Stimulated activated CD4-positive, alpha-beta T cell treated with anti-CD3 and anti-CD28 coated beads, Interleukin-2, amount 100 ng/mL, for 48 hours (primary cell): ENCODE measurements around the gene SCAMP3.

Experiments used
- DNase-seq, 2 donors: peaks; one replicate each; pipeline ENCODE4 v3.0.0-alpha.2; 2020

Gene SCAMP3

DNA sequence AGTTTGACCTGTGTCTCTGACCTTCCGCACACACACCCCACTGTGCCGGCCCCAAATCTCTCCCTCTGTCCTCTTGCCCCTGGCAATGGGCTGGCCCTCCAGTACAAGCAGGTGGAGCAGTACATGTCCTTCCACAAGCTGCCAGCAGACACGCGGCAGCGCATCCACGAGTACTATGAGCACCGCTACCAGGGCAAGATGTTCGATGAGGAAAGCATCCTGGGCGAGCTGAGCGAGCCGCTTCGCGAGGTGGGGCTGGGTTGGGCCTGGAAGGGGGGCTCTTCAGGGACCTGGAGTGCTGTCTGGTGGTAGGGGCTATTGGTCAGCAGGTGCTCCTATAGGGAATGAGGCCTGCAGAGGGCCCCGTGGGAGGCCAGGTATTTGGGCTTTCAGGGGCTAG, 22.9 kb upstream of the SCAMP3 start:
- DNase-seq = no peak

DNA sequence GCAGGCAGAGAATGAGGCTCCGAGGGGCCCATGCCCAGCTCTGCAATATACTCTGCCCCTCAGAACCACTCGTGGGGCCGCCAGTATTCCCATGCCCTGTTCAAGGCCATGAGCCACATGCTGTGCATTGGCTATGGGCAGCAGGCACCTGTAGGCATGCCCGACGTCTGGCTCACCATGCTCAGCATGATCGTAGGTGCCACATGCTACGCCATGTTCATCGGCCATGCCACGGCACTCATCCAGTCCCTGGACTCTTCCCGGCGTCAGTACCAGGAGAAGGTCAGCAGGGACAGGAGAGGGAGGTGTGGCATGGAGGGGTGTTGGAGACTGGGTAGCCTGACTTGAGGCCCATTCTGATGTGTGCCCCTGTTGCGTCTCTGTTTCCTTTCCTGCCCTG, 22.3 kb upstream of the SCAMP3 start:
- no peak for DNase-seq

DNA sequence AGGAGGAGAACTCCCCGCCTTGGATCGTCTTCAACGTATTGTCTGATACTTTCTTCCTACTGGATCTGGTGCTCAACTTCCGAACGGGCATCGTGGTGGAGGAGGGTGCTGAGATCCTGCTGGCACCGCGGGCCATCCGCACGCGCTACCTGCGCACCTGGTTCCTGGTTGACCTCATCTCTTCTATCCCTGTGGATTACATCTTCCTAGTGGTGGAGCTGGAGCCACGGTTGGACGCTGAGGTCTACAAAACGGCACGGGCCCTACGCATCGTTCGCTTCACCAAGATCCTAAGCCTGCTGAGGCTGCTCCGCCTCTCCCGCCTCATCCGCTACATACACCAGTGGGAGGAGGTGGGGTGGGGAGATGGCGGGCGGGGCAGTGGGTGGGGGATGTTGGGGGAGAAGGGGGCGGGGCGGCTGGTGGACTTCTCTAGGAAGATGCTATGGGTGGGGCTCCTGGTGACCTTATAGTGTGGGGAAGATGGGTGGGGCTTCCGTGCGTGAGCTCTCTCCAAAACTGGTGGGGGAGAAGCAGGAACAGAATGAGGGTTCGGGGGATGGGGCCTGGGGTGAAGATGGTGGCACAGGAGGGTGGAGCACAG, 20.4 kb upstream of the SCAMP3 start:
- DNase-seq = no peak

DNA sequence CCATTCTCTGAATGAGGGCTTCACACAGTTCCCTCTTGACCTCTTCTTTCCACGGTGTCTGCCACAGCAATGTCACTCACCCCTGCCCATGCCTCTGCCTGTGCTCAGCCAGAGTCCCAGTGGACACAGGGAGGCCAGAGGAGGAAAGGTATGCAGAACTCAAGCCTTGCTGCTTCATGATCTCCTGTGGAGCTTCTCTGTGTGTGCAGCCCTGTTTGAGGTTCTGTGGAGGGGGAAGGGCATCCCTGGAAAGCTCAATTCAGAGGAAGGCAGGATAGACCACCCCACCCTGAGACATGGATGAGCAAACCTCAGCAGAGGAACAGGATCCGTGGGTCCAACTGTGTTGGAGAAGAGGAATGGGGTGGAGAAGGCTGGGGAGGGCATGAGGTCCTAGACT, 17.1 kb upstream of the SCAMP3 start:
- DNase-seq = no peak

DNA sequence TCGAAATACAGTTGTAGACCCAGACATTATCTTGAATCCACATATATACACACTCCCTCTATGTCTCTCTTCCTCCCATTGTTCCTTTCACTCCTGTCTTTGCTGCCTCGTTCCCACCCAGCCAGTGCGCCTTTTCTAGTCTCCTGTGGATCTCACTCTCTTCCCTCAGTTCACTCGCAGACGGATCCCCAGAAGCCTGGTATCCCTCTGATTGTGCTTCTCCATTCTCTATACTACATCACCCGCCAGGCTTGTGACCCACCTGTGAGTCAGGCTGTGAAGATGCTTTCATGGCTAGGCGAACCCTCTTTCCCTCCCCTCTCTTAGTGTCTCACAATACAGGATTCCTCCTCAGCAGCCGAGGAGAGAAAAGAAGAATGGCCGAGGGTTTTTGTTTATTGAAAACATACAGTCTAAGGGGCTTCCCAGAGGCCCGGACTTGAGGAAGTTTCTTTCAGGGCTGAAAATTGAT, 16.6 kb upstream of the SCAMP3 start:
- DNase-seq = no peak

DNA sequence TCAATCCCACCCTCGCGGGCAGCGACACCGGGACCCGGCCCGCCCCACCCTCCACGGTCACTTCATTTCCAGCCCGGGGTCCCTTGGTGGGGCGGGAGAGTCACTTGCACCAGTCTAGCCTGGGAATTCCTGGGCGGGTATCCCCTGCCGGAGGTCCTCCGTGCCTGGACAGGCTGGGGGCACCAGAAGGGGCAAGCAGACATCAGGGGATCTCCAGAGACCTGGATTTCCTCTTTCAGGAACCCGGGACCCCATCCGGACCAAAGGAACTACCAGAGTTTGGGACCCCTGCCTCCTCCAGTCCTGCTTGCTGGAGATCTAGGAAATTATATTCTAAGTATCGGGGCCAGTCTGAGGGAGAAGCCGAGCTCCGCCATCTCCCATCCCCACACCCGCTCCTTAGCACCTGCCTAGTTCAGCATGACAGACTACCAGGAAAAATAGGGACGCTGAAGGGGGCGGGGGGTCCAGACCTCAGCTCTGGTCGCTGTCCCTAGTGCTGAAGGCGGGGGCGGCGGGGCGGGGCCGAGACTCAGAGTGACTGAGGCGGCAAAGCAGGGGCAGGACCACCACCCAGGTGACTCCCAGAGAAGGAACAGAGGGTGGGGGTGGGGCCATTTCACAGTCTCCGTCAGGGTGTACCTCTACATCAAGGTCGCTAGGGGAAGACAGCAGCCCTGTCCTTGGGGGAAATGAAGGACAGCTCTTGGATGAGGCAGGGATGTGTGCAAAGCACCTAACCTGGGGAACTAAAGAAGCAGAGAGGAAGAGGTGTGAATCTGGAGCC, 15.9 kb upstream of the SCAMP3 start:
- peak; percentile 62 to 70 for DNase-seq

DNA sequence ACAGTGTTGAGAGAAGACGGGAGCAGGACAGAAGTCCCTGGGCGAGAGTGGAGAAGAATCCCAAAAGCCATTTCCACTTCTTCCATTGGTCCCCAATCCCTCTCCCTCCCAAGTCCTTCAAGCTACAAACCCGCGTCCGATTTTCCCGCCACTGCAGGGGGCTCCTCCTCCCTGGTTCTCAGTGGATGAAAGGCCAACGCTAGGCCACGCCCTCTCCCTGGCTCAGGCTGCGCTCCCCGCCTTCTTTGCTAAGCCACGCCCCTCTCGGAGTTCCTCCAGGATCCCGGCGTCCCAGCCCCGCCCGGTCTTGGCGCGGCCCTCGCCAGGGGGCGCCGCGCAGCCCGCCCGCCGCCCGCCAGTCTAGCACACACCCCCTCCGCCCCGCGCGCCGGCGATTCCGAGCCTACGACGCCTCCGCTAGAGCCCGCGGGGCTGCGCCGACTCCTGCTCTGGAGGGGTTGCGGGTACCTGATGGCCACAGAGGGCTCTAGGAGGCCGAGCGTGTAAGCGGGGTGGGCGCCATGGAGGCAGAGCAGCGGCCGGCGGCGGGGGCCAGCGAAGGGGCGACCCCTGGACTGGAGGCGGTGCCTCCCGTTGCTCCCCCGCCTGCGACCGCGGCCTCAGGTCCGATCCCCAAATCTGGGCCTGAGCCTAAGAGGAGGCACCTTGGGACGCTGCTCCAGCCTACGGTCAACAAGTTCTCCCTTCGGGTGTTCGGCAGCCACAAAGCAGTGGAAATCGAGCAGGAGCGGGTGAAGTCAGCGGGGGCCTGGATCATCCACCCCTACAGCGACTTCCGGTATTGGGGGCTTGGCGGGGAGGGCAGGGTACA, 15.1 kb upstream of the SCAMP3 start, which contains the start of gene HCN3:
HCN3 (plus strand) TSS at position 394 of the 832 bp plus-strand sequence; CDS start at position 522, 128 bp downstream.
- DNase-seq = peak; percentile 96 to 97

DNA sequence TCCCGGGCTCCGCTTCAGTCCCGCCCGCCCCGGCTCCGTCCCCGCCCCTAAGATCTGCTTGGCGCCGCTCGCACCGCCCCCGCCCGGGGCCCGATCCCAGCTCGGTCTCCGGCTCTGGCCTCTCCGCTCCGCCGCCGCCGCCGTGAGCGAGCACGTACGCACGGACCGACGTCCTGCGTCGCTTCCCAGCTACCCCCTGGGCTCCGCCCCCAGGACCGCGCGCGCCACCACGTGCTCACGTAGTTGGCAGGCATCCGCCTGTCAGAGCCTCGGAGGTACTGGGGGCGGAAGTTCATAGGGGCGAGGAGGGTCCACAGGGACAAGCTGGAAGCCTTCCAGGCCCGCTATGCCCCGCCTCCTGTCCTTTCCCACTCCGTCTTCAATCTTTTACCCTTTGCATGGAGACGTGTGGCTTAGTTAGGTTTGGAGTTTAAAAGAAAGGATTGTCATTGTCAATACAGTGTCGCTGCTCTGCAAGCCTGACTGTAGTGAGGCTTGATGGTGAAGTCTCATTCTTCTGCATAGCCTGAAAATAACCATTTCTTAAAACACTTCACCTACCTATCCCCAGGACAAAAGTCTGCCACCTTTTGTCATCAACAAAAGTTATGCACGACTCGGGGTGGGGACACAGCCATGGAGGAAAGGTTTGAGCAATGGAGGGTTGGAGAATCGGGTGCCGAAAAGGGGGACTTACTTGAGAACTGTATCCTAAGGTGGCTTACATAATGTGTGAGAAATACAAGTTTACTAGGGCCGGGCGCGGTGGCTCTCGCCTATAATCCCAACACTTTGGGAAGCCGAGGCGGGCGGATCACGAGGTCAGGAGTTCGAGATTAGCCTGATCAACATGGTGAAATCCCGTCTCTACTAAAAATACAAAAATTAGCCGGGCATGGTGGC, 11.4 kb upstream of the SCAMP3 start, which contains the start of gene CLK2:
CLK2 (minus strand) TSS at position 162 of the 903 bp plus-strand sequence. CDS start 2,527 bp downstream, outside the sequence.
- peak; percentile 92 to 95 for DNase-seq

DNA sequence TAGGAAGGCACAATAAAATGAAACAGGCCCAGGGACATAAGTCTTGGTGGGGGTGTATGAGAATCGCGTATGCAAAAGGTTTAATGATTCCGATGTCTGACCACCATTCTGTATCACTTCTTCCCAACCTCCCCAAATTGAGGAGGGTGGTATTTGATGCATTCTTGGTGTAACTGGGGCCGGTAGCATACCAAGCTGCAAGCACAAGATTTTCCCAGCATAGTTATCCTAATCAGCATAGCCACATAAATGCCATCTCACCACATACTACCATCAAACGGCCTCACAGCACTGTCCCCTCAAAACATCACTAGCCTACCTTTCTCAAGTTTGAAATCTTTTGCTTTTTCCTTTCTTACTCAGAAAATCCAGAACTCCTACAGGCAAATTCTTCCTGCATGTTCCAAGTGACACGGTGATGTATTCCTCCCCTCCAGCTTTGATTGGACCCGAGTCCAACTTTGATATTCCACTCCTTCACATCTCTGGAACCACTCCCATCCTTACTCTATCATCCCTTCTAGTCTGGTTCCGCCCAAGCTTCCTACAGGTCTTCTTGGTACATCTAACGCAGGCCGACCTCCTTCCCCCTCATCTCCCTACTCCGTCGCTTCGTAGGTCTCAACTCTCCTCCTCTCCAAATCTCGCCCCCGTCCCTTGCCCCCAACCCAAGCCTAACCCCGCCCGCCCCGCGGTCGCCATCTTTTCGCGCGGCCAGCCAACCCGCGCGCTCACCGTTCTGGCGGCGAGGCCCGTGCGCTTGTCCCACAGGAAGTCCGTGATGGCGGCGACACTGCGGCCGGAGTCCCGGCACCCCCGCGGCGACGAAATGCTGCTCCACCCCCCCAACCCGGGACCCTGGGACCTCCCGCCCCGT, 10.5 kb upstream of the SCAMP3 start:
- DNase-seq = no peak

DNA sequence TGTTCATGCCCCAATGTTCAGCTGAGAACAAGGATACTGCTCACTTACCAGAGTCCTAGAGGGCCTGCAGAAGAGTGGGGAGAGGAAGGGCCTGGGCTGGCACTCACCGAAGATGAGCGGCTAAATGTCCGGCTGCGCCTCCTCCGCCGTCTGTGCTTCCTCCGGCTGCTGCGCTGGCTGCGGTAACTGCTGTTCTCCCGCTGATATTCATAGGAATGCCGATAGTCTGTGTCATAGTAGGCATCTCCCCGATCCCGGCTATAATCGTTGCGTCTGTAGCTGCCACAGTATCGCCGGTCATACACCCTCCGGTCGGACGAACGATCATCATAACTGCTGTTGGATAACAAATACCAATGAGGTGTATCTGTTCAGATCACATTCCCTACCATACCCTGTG, 7.2 kb upstream of the SCAMP3 start:
- DNase-seq = no peak

DNA sequence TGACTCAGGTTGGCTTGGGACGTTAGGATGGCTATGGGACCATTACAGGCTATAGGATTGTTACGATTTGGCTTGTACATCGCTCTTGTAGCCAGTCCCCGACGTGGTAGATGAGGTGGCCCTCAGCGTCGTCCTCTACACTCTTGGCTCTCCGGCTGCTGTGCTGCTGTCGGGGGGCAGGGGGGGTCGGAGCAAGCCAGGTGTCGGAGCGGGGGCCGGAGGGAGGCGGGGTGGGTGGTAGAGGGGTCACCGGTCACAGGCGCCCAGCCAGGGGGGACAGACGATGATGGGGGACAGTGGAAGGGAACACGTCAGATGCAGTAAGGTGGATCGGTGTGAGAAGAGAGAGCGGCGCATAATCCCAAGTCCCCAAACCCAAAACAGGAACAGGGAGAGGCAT, 6.5 kb upstream of the SCAMP3 start:
- DNase-seq = no peak

DNA sequence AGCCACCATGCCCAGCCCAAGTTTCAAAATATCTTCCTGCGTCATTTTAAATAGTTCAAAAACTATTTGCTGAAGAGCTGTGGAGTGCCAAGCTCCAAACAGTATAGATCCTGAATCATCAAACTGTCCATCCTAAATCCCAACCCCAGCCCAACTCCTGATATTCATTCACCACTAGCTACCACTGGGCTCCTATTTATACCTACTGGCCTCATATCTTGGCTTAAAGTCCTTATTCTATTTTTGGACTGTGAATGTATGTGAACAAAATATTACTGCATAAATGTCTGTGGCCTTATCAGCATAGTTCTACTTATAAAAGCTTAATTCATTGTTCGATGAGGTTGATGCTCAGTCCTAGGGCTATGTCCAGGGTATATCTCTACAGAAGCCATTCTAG, 5.2 kb upstream of the SCAMP3 start:
- no peak for DNase-seq

DNA sequence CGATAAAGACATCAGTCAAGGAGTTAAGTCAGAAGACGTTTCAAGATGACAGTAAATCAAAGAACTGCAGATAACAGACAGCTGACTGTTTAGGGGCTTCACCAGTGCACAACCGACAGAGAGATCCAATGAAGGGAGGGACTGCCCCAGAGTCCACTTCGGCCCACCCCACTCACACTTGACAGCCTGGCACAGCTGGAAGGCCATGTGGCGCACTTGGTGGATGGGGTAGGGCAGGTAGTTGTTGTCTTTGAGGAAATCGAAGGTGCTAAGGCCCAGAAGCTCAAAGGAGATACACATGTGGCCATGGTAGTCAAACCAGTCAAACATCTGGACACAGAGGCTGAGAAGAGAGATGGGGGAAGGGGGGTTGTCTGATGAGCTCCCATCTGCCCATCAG, 4.4 kb upstream of the SCAMP3 start:
- DNase-seq = no peak

DNA sequence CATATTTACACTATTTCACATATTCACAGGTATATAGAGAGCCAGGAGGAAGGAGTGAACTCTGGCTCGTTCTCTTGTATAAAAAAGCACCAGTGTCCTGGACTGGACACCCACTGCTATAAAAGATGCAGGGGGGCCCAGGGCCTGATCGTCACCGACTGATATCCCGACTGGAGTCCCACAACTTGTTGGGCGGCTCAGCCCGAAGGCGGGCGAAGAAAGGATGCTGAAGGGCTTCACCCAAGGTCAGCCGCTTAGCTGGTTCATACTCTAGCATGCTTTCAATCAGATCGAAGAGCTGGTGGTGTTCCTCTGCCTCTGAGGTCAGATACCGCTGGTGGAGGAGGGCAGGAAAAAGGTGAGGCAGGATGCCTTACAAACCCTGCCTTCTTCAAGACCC, 907 bp upstream of the SCAMP3 start:
- no peak for DNase-seq

DNA sequence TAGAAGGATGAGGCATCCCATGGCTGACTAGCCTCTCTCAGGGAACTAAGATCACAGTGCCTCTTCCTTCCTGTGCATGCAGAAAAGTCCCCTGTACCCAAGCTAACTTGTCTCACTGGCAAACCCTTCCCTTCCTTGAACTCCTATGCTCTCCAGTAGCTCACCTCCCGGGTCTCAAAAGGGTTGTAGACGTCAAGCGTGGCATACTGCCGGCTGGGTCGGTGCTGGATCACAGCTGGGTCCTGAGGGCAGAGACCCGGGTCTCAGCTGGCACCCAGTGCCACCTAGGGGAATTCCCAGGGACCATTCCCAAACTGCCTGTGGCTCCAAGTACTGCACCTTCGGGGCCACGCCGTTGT, 688 bp downstream of the SCAMP3 start:
- DNase-seq = no peak

DNA sequence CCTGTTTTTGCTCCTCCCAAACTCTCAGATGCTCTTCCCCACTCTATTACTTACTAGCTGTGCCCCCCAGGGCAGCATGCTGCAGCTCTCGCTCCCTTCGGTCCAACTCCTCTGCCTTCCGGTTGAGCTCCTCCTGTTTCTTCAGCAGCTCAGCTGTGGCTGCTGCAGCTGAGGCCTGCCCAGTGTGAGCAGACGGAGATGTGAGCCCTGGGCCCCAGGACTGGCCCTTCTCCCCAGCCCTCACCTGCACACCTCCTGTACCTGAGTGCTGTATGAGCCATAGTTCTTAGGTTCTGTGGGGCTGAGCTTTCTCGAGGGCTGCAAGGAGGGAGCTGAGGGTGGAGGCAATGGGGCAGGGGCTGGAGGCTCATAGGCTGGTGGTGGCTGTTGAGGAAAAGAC, 1.9 kb downstream of the SCAMP3 start:
- DNase-seq = no peak

DNA sequence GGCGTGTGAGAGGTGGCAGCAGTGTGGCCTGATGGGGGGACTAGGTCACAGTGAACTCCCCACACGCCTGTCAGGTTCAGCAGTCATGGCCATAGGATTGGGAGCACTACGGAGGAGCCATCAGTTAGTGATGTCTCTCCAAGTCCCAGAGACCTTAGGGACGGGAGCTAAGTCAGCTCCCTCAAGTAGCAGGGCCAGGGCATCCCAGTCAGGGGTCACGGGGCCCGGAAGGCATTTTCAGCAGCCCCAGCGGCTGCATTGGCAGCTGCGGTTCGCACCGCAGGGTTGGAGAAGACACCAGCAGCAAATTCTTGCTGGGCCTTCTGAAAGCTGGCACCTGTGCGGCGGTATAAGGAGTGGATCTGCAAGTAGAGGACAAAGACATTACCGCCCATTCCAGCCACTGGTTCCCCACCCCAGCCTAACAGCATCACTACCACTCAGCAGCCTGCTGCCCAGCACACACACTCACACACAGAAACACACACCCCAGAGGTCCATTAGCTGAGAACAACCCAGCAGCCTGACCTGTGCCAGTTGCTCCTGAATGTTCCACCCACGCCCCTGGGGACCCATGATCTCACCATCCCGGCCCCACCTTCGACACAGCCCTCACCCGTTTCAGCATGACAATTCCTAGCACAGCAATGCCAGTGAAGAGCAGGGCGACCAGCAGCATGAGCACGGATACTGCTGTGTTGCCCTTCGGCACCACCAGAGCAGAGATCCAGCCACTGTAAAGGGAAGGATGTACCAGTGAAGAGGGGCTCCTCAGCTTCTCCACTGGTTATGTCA, 5.9 kb downstream of the SCAMP3 start:
- DNase-seq = no peak

DNA sequence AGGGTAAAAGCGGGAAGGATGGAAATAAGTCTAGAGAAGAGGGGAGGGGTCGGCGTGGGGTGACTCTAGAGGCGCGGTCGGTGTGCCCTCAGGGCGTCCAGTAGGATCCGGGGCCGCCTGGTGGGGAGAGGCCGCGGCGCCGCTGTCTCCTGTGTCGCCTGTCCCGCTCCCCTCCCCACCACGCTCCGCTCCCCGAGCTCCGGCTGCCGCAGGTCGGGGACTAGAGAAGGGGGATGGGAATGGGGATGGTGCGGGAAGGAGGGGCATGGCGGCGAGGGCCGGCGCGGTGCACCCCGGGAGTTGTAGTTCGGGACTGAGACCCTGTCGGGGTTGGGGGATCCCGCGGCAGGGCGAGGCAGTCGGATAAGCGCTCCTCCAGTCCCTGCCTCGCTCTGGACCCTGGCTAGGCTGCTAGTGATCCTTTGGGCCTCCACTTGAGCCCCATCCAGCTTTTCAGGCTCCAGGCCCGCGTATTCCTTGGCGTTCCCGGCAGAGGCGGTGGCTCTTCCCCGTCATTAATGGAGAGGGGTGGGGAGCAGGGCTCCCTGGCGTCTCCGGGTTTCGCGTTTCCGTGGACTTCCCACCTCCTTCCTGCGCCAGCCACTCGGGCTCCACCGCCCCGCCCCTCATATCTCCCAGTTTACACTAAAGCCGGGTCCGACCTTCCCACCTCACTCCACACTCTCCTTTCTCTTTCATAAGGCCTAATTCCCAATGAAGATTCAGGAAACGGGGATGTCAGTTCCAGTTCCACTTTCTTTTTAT, 6.7 kb downstream of the SCAMP3 start, which contains the start of gene ENTREP3:
ENTREP3 (minus strand) TSS at position 241 of the 765 bp plus-strand sequence. CDS start 606 bp downstream, outside the sequence.
- peak; percentile 70 to 77 for DNase-seq

DNA sequence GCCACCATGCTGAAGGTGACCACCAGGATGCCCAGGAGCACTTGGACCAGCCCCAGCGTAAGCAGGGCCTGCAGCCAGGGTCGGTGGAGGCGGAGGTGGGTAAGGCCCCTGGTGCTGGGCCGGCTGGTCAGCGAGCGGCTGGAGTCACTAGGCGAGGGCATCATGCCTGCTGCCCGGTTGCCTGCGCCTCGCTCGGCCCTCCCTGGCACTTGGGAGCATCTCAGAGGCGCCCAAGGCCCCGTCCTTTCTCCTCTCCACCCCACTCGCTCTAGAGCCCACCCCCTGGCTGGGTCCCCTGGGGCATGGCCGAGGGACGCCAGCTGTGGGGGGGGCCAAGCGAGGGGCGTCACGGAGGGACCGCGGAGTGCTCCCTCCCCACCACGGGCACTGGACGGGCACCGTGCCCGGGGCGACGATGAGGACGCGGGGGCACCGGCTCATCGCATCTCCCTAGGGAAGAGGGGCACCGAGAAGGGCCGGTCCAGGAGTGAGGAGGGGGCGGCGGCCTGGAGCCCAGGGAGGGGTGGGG, 7.4 kb downstream of the SCAMP3 start:
- no peak for DNase-seq
